NCI-H82 treated with DMSO at 0.1 percent for 48 hours (cell line): ENCODE measurements around the gene OPCML.

Experiments
- DNase-seq: peaks from one replicate; lab custom pipeline; 2025; ENCODE audit not compliant: unreplicated experiment; lab: John Stamatoyannopoulos, UW

The OPCML gene

GRCh38 chr11:132549001-132549400, 983.3 kb downstream of the OPCML start:
- DNase-seq = no peak

- DNase-seq = no peak
Measured at GRCh38 chr11:132544007-132544406, 988.3 kb downstream of the OPCML start.

DNA sequence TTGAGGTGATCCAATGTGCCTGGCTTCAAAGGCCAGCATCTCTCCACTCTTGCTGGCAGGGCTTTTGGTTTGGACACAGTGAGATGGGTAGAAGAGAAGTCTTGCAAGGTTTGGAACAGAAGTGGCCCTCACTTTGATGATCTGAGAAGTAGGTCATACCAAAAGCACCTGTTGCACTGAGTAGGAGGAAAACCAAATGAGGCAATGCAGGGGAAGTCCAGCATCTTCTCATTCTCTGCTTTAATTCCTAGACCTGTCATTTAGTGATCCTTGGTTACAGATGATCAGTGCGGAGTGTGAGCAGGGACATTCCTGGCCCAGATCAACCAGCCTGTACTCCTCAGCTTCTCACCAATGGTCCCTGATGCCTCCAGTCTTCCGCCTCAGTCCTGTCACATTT, 990.5 kb downstream of the OPCML start:
- no peak for DNase-seq

- DNase-seq = no peak
Measured at GRCh38 chr11:132540581-132540980, 991.7 kb downstream of the OPCML start.

DNA sequence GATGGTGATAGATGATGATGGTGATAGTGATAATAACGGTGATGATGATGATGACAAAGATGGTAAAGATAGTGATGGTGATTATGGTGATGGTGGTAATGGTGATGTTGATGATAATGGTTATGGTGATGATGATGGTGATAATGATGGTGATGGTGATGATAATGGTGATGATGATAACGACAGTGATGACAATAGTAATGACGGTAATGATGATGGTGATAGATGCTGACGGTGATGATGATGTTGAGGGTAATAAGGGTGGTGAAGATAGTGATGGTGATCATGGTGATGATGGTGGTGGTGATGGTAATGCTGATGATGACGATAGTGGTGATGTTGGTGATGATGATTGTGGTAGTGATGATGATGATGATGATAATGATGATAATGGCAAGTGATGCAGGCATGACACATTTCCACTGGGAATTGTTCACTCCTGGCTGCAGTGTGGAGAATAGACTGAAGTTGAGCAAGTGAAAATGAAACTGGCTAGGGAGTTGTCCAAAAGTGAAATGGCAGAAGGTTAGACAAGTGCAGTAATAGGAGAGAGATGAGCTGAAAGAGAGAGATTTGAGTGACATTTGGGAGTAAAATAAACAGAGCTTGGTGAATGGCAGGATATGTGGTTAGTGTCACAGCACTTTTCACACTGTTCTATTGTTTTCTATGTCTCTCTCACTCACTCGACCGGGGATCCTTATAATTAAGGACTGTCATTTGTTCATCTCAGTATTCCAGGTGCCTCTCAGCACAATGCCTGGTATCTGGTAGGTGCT, 992.5 kb downstream of the OPCML start:
- no peak for DNase-seq

GRCh38 chr11:132538642-132539041, 993.7 kb downstream of the OPCML start:
- DNase-seq = no peak

DNA sequence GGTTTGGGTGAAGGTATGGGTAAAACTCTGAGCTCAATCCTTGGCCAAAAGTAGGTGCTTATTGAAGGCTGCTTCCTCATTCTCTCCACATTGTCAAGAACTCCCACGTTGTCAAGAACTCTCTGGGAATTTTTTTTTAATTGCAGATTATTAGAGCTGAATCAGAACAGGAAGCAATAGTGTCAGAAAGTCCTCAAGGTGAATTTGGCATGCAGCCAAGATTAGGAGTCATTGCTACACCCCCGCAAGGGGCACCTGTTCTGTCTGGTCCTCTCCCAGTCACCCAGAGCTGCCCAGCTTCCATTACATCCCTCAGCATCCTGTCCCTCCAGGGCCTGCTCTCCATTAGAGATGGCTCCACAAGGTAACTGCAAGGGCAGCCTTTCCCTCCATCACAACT, 996.5 kb downstream of the OPCML start:
- no peak for DNase-seq

GRCh38 chr11:132531921-132532320, 1000.4 kb downstream of the OPCML start:
- DNase-seq = no peak

DNA sequence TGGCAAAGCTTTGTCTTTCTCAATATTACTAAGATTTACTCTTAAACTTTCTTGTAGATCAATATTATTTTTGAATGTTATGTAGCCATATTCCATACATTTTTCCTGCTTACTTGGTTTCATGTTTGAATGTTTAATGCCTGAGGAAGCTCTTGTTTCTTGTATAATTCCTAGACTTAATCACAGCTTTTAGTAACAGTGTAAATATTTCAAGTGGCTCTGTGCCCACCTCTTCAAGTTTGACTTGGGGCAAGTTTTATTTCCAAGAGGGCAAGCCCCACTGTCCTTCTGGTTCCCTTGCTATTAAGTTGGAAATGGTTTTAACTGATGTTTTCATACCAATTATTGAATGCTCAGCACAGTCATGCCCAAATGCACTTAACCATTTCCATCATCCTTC, 1004.1 kb downstream of the OPCML start:
- DNase-seq = no peak

DNA sequence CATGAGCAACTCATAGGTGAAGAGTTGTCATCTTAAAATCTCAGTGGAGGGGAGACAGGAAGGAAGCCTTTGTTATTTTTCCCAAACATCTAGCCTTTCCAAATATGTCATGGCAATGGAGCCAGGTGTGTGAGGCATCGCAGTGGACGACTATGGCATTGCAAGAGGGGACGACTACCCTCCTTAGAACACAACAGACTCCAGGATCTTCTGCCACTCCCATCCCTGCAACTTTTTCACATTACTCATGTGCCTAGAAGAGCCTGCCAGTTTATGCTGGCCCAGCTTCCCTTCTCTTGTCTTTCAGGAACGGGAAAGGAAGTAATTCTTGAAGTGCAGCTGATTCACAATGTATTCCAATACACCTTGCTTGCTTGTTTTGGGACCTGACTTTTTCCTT, 1008.4 kb downstream of the OPCML start:
- no peak for DNase-seq

GRCh38 chr11:132520199-132520598, 1012.1 kb downstream of the OPCML start:
- no peak for DNase-seq

- no peak for DNase-seq
Measured at GRCh38 chr11:132519241-132519815, 1013.0 kb downstream of the OPCML start.

DNA sequence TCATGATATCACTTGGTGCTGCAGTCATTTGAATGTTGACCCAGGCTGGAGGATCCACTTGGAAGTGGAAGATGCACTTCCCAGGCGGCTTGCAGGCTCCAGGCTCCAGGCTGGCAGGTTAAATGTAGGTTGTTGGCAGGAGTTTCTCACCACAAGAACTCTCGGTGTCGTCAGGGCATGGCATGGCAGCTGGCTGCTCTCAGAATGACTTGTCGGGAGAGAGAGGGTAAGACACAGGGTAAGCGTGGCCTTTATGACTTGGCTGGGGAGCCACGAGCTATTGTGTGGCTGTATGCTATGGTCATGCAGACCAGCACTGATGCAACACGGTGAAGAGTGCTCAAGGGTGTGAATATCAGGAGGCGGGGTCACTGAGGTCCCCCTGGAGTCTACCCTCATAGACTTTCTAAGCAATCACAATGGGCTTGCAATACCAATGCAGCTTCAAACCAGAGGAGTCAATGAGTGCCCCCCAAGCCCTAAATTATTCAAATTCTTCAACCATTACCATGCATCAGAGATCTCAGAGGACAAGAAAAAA, 1027.7 kb downstream of the OPCML start:
- no peak for DNase-seq

GRCh38 chr11:132501356-132501755, 1030.9 kb downstream of the OPCML start:
- DNase-seq = no peak

- DNase-seq = no peak
Measured at GRCh38 chr11:132499661-132500060, 1032.6 kb downstream of the OPCML start.

DNA sequence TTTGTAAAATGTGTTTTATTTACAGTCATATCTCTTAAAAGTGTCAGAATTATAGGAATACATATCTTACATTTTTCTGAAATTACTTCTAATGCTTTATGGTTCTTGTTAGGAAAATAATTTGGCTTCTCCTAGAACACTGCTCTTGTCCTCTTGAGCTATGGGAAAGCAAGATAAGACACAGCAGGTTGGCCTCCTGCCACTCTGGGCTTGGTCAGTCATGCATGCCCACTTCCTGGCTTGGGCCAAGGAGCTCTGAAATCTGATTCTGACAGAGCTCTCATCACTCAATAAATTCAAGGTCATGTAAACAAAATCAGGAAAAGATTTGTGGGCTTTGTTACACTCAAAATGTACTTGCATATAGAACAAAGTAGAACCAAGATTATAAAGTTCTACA, 1036.0 kb downstream of the OPCML start:
- no peak for DNase-seq

DNA sequence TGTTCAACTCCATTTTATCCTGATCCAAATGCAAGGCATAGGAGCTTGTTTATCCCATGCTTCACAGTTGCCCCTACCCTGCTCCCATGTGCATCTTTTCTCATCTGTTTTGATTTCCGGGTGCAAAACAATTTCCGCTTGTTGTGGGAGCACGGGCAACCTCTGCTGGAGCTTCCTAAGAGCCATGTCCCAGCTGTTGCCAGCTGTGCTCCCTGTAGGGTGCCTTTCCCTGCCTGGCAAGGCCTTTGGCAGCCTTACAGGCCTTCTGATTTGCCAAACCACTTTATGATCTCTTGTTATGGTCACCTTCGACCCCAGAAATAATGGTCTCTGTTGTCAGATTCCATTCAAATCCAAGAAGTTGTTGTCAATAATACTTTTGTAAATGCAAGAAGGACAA, 1038.5 kb downstream of the OPCML start:
- no peak for DNase-seq

DNA sequence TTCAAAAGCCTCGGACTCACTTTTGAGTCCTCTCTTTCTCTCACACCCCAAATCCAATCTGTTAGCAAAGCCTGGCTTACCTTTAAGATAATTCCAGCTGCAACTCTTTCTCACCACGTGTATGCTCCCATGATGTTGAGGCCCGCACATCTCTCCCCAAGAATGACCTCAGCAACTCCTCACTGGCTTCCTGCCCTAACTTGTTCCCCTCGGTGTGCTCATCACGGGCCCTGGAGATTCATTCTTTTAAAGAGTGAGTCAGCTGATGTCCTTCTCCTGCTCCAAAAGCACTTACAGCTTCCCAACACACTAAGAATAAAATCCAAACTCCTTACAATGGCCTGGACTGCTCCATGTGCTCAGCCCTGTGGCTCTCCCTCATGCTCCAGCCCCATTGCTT, 1041.3 kb downstream of the OPCML start:
- no peak for DNase-seq

DNA sequence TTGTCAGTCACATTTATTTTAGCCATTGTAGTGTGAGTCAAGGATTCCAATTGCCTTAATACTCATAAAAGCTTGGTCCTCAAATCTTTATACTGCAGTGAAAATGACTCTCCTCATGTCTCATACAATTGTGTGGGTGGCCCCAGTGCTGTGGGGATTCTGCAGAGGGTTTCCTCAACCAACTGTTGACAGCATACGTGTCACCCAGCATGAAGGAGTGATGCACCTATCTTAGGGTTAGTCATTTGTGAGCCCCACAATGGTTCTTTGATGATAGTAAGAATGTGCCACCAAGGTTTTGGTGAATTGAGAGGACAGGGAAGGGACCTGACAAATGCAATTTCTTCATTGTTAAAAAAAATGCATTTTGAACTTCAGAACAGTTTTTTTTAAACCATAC, 1046.2 kb downstream of the OPCML start:
- DNase-seq = no peak

DNA sequence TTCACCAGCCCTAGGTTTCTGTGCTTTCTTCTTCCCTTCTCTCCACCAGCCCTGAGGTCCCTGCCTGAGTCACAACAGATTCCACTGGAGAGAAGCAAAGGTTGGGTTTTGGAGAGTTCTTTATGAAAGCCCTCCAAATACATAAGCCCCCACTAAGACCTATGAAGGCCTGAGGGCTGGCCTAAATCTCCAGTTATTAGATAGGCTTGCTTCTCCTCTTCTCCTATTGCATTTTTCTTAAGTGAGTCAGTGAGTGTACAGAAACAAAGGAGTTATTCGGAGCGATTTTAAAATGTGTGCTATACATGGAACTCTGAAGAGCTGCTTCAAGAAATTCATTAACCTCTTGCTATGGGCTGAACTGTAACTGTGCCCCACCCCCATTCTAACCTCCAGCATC, 1057.3 kb downstream of the OPCML start:
- no peak for DNase-seq

DNA sequence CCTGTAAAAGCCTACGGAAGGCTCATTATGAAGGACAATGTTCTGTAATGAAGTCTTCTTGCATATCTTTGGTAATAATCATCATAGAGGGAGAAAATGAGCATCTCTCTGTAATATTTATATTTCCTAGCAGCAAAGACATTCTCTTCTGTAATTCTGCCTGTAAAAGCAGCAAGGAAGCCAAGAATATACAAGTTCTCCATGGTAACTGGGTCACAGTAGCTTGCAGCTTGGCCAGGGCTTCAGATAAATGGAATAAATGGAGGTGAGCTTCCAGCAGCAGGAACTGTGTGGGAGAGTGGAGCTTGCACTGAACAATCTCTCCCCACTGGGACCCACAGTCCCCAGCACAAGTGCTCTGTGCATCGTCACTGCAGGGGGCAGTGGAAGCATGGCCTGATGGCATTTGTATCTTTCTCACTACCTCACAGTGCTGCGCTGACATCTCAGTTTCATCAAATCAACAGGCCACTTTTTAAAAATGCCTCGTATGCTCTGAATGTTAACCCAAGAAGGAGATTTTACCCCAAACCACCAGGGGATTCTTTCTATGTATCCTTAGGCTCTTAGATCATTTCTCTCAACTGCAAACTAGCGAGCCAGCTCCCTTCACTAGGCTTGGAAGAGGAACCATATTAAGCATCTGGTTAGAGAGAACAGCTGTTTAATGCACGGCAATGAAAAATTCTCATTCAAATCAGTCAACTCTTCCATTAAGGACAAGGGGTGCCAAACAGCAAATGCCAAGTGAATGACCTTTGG, 1059.7 kb downstream of the OPCML start:
- DNase-seq = no peak

GRCh38 chr11:132471466-132471865, 1060.8 kb downstream of the OPCML start:
- DNase-seq = no peak
